Panc1 (cell line): ENCODE data around the gene SQOR. TPM values are rescaled to one million over a fixed set of nuclear protein-coding genes. Genes with fewer than 3 reads are reported as not detected.

Experiments used
- ATAC-seq: fragments of 200-7000 bp; cut with Tn5 transposase; 2 replicates; pipeline ENCODE4 v1.9.1; 2020; ENCODE audit warnings: mild to moderate bottlenecking, moderate library complexity
- BruUV-seq: library from RNA; stranded (reverse); fragments of 400-500 nt; replicated peaks from 2 replicates; lab custom pipeline; 2021; lab: Mats Ljungman, UMichigan
- CTCF ChIA-PET: fragments of 300-600 bp; sonication (Branson Sonifier 250); formaldehyde crosslinking; loops from one replicate; lab custom pipeline; 2022; ENCODE audit warnings: antibody characterized with exemption; lab: Charles Lee
- POLR2A ChIA-PET: fragments of 300-600 bp; sonication (Branson Sonifier 250); formaldehyde crosslinking; loops from one replicate; lab custom pipeline; 2022; ENCODE audit warnings: antibody characterized with exemption; lab: Charles Lee
- DNase-seq: peaks from one replicate; pipeline ENCODE4 v3.0.0-alpha.2; 2010; ENCODE audit warnings: low read depth, low spot score
- H3K27ac ChIP-seq: 2 replicates; pipeline ENCODE4 v1.5.1; 2011; ENCODE audit warnings: mild to moderate bottlenecking, low read length, inconsistent platforms
- H3K27me3 ChIP-seq: fragments of 200-500 bp; sonication (Bioruptor generic); 2 replicates; pipeline ENCODE4 v1.6.0; 2014; ENCODE audit warnings: low read length, inconsistent platforms; ENCODE audit not compliant: control insufficient read depth, insufficient read depth
- H3K36me3 ChIP-seq: fragments of 200-500 bp; sonication (Bioruptor generic); 2 replicates; pipeline ENCODE4 v1.5.1; 2014; ENCODE audit warnings: inconsistent platforms, mild to moderate bottlenecking, low read length, moderate library complexity; ENCODE audit not compliant: control insufficient read depth, insufficient read depth
- H3K4me1 ChIP-seq: 2 replicates; pipeline ENCODE4 v1.5.1; 2011; ENCODE audit warnings: inconsistent platforms, mild to moderate bottlenecking, low read length, moderate library complexity; ENCODE audit not compliant: control insufficient read depth, insufficient read depth
- H3K4me3 ChIP-seq, 2 experiments: 2 replicates each; pipeline ENCODE4 v1.5.1; 2011 to 2012; ENCODE audit warnings: low read depth in 2 of 2, low read length in 2 of 2, mild to moderate bottlenecking in 2 of 2, inconsistent platforms in 1 of 2, moderate library complexity in 1 of 2
- H3K9me3 ChIP-seq: fragments of 200-500 bp; sonication (Bioruptor generic); 2 replicates; pipeline ENCODE4 v1.5.1; 2014; ENCODE audit warnings: low read depth, mild to moderate bottlenecking, inconsistent platforms, low read length, moderate library complexity; ENCODE audit not compliant: control insufficient read depth, insufficient read depth
- CTCF ChIP-seq: fragments of 450-650 bp; IDR thresholded peaks from 2 replicates; pipeline ENCODE4 v1.5.1; 2017; ENCODE audit warnings: mild to moderate bottlenecking
- POLR2AphosphoS5 ChIP-seq: IDR thresholded peaks from 2 replicates; pipeline ENCODE4 v1.6.1; 2012; ENCODE audit warnings: mild to moderate bottlenecking, low read depth, low read length, moderate library complexity
- REST ChIP-seq, 2 experiments: IDR thresholded peaks; 2 replicates each; pipeline ENCODE4 v1.6.1; 2011 to 2012; ENCODE audit warnings: low read depth in 2 of 2, control low read depth in 1 of 2, low read length in 1 of 2, mild to moderate bottlenecking in 1 of 2, moderate library complexity in 1 of 2; ENCODE audit not compliant: insufficient read depth in 1 of 2
- SIN3A ChIP-seq: IDR thresholded peaks from 2 replicates; pipeline ENCODE4 v1.6.1; 2012; ENCODE audit warnings: low read depth, mild to moderate bottlenecking, low read length, moderate library complexity, borderline replicate concordance; ENCODE audit not compliant: insufficient read depth
- TCF7L2 ChIP-seq: IDR thresholded peaks from 2 replicates; pipeline ENCODE4 v1.6.1; 2011; ENCODE audit warnings: mild to moderate bottlenecking, low read depth, low read length, inconsistent platforms
- in situ Hi-C: cut with HindIII; loops from 2 replicates; pipeline ENCODE4 v1.10.0; 2016; ENCODE audit warnings: low sequenced_read_pairs, low pct_unique_long_range_greater_than_20kb
- intact Hi-C: fragments of 100-400 bp; cut with micrococcal nuclease; formaldehyde crosslinking; loops from one replicate; pipeline ENCODE4 v1.10.0; 2022; ENCODE audit not compliant: unreplicated experiment
- total RNA-seq: library from RNA; stranded (reverse); gene quantifications from one replicate; pipeline ENCODE4 v1.2.1, GENCODE V29; 2021; ENCODE audit not compliant: unreplicated experiment

The SQOR gene
- total RNA-seq, 1 experiment from 2014 or later: 62.2 TPM

- H3K4me3 ChIP-seq: no peak overlapping the region
- ChIA-PET POLR2A (interaction anchor here (0.5 kb wide), 1 partner anchor 24 kb away, joined by 8 read pairs; no protein-coding TSS in a partner anchor), CTCF (no interaction called here)
- intact Hi-C loops (no loop called here), in situ Hi-C loops (no loop called here)
- H3K9me3 ChIP-seq: no peaks in the 10 kb centered on the region
- no peak overlapping the region for H3K27ac ChIP-seq
- ATAC-seq (no peak), DNase-seq (no peak)
- H3K27me3 ChIP-seq: no peaks in the 10 kb centered on the region
- H3K4me1 ChIP-seq: no peaks in the 10 kb centered on the region
- no TSS peak for BruUV-seq
- no peaks in the 10 kb centered on the region; the same call in 1 of the 2 replicates for H3K36me3 ChIP-seq
- TF ChIP-seq POLR2AphosphoS5 (no peak), TCF7L2 (no peak), SIN3A (no peak), REST (IDR thresholded peaks at IDR 0.05; ENCODE audit: insufficient read depth in 1 of 2, low read depth in 2 of 2, low read length in 1 of 2) (no peak), CTCF (no peak)
These were observed 43.8 kb downstream of the SQOR start for GRCh38 chr15:45678459-45679178.

GRCh38 chr15:45684533-45684932 is 49.7 kb downstream of the SQOR start:
- no peaks in the 10 kb centered on the region for H3K9me3 ChIP-seq
- H3K4me1 ChIP-seq: no peaks in the 10 kb centered on the region
- DNase-seq: no peak
- H3K27ac ChIP-seq: no peak overlapping the region
- no peaks in the 10 kb centered on the region for H3K27me3 ChIP-seq
- no peaks in the 10 kb centered on the region; the same call in 1 of the 2 replicates for H3K36me3 ChIP-seq
- in situ Hi-C loops (no loop called here), intact Hi-C loops (no loop called here)
- no TSS peak for BruUV-seq
- TF ChIP-seq POLR2AphosphoS5 (no peak), SIN3A (no peak), REST (IDR thresholded peaks at IDR 0.05; ENCODE audit: insufficient read depth in 1 of 2, low read depth in 2 of 2, low read length in 1 of 2) (no peak), CTCF (no peak), TCF7L2 (no peak)
- no peak for ATAC-seq
- no peak overlapping the region for H3K4me3 ChIP-seq
- CTCF ChIA-PET: no interaction called here
- POLR2A ChIA-PET: interaction anchor here (0.6 kb wide), 1 partner anchor 251 kb away, joined by 3 read pairs; no protein-coding TSS in a partner anchor
